Skeletal muscle tissue (tissue), 1 donor: ENCODE results near the gene MMP11. TPM values are rescaled to one million over a fixed set of nuclear protein-coding genes. Genes with fewer than 3 reads are reported as not detected.

ENCODE experiments used
- total RNA-seq: library from RNA; depleted of rRNA; stranded (reverse); fragments of >200 nt; gene quantifications from one replicate; pipeline ENCODE4 v1.2.3, GENCODE V29; 2014

Gene MMP11
- total RNA-seq, 1 donor from 2014 or later, result 6.3 TPM

Other genes starting within 250 kb of the MMP11 start
- not detected for gene IGLL1, start 192.6 kb upstream of the MMP11 start, total RNA-seq
- 0.52 TPM for gene DRICH1, start 140.5 kb upstream of the MMP11 start, total RNA-seq
- gene RGL4, start 81.8 kb upstream of the MMP11 start, total RNA-seq, result 0.52 TPM
- 3.1 TPM for gene ZNF70, start 21.7 kb upstream of the MMP11 start, total RNA-seq
- gene VPREB3, start 18.4 kb upstream of the MMP11 start, total RNA-seq, result not detected
- not detected for gene C22orf15, start 9.9 kb upstream of the MMP11 start, total RNA-seq
- 3.7 TPM for gene CHCHD10, start 4.9 kb upstream of the MMP11 start, total RNA-seq
- gene SMARCB1, start 14.1 kb downstream of the MMP11 start, total RNA-seq, result 13.6 TPM
- 1.0 TPM for gene DERL3, start 66.2 kb downstream of the MMP11 start, total RNA-seq
- gene SLC2A11, start 85.0 kb downstream of the MMP11 start, total RNA-seq, result 2.1 TPM
- gene MIF, start 121.5 kb downstream of the MMP11 start, total RNA-seq, result 76.7 TPM
- 4.7 TPM for gene GSTT2B, start 188.3 kb downstream of the MMP11 start, total RNA-seq
- gene DDTL, start 194.0 kb downstream of the MMP11 start, total RNA-seq, result 3.7 TPM
- gene DDT, start 201.6 kb downstream of the MMP11 start, total RNA-seq, result 39.7 TPM
- gene GSTT2, start 207.3 kb downstream of the MMP11 start, total RNA-seq, result not detected
- not detected for gene GSTT4, start 232.6 kb downstream of the MMP11 start, total RNA-seq
- gene CABIN1, start 238.5 kb downstream of the MMP11 start, total RNA-seq, result 18.3 TPM